Fibroblast of lung (primary cell): Measurements from ENCODE around the gene OPTN.
"Not testable (repeated sequence)": the region's sequence is repeated elsewhere in the genome, so short reads cannot be mapped to it uniquely, and the experiment has no call there.

Experiments
- EZH2 ChIP-seq: IDR thresholded peaks from 2 replicates; pipeline ENCODE4 v1.5.1; 2012; ENCODE audit warnings: low read length, control low read depth, mild to moderate bottlenecking; ENCODE audit errors: missing control alignments
- TF ChIP-seq, protein P1 (sequence below), 2 donors: IDR thresholded peaks in 1 of 2; conservative IDR thresholded peaks in 1 of 2; 1 replicate in 1 of 2; 2 replicates in 1 of 2; pipeline ENCODE4 v1.5.1; 2011 to 2012; ENCODE audit warnings: low read length in 2 of 2, control low read depth in 1 of 2, inconsistent platforms in 1 of 2, low read depth in 1 of 2, mild to moderate bottlenecking in 1 of 2

DNA sequence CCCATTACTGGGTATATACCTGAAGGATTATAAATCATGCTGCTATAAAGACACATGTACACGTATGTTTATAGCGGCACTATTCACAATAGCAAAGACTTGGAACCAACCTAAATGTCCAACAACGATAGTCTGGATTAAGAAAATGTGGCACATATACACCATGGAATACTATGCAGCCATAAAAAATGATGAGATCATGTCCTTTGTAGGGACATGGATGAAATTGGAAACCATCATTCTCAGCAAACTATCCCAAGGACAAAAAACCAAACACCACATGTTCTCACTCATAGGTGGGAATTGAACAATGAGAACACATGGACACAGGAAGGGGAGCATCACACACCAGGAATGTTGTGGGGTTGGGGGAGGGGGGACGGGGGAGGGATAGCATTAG lies 55.9 kb downstream of the OPTN start:
- TF ChIP-seq, protein P1, sequence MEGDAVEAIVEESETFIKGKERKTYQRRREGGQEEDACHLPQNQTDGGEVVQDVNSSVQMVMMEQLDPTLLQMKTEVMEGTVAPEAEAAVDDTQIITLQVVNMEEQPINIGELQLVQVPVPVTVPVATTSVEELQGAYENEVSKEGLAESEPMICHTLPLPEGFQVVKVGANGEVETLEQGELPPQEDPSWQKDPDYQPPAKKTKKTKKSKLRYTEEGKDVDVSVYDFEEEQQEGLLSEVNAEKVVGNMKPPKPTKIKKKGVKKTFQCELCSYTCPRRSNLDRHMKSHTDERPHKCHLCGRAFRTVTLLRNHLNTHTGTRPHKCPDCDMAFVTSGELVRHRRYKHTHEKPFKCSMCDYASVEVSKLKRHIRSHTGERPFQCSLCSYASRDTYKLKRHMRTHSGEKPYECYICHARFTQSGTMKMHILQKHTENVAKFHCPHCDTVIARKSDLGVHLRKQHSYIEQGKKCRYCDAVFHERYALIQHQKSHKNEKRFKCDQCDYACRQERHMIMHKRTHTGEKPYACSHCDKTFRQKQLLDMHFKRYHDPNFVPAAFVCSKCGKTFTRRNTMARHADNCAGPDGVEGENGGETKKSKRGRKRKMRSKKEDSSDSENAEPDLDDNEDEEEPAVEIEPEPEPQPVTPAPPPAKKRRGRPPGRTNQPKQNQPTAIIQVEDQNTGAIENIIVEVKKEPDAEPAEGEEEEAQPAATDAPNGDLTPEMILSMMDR (conservative IDR thresholded peaks at IDR 0.05 in 1 of 2, IDR thresholded peaks at IDR 0.05 in 1 of 2; ENCODE audit: low read depth in 1 of 2, low read length in 2 of 2), result not testable (repeated sequence)
- not testable (repeated sequence) for TF ChIP-seq EZH2
